Body of pancreas (tissue), 4 donors: ENCODE results near the gene ANKS1B.

ENCODE experiments used
- POLR2A ChIP-seq, 3 donors: fragments of 450-650 bp; IDR thresholded peaks; one replicate each; pipeline ENCODE4 v1.6.1; 2016; ENCODE audit warnings: antibody characterized with exemption in 3 of 3, mild to moderate bottlenecking in 2 of 3
- TF ChIP-seq, protein P1 (sequence below), 7 experiments: fragments of 450-650 bp in 4 of 7; fragments of 200-600 bp in 3 of 7; sonication (generic) in 3 of 7; IDR thresholded peaks; one replicate each; pipeline ENCODE4 v1.5.1; 2016 to 2019; ENCODE audit warnings: antibody characterized with exemption in 7 of 7

DNA sequence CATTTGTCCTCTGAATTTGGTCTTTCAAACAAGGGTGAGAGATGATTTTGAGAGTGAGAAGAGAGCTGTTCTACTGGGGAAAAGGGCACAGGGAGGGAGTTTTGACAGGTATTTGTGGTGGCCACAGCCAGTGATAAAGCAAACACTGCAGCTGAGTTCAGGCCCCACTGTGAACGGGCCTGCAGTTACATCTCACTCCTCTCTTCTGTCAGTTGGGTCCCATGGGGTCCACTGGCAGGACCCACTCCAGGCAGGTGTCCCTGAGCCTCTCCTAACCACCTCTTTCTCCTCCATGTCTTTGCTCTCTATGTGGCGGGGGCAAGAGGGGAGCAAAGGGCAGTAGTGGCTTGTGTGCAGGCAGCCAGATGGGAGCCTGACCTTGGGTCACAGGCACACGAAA is 1044.8 kb downstream of the ANKS1B start:
- TF ChIP-seq, protein P1, sequence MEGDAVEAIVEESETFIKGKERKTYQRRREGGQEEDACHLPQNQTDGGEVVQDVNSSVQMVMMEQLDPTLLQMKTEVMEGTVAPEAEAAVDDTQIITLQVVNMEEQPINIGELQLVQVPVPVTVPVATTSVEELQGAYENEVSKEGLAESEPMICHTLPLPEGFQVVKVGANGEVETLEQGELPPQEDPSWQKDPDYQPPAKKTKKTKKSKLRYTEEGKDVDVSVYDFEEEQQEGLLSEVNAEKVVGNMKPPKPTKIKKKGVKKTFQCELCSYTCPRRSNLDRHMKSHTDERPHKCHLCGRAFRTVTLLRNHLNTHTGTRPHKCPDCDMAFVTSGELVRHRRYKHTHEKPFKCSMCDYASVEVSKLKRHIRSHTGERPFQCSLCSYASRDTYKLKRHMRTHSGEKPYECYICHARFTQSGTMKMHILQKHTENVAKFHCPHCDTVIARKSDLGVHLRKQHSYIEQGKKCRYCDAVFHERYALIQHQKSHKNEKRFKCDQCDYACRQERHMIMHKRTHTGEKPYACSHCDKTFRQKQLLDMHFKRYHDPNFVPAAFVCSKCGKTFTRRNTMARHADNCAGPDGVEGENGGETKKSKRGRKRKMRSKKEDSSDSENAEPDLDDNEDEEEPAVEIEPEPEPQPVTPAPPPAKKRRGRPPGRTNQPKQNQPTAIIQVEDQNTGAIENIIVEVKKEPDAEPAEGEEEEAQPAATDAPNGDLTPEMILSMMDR (IDR thresholded peaks at IDR 0.05), result no peak
- TF ChIP-seq POLR2A (IDR thresholded peaks at IDR 0.05), result no peak
